Caco-2 (cell line): ENCODE measurements around the gene MCC. TPM values are rescaled to one million over a fixed set of nuclear protein-coding genes. Genes with fewer than 3 reads are reported as not detected.

Experiments used
- BruUV-seq: library from RNA; stranded (reverse); fragments of 400-500 nt; replicated peaks from 2 replicates; lab custom pipeline; 2021; lab: Mats Ljungman, UMichigan
- CTCF ChIA-PET: fragments of 300-600 bp; sonication (Branson Sonifier 250); formaldehyde crosslinking; loops from one replicate; lab custom pipeline; 2022; ENCODE audit warnings: antibody characterized with exemption; lab: Charles Lee
- POLR2A ChIA-PET: fragments of 300-600 bp; sonication (Branson Sonifier 250); formaldehyde crosslinking; loops from one replicate; lab custom pipeline; 2022; ENCODE audit warnings: antibody characterized with exemption; lab: Charles Lee
- DNase-seq, 2 experiments: peaks; one replicate each; pipeline versions ENCODE4 v3.0.0 to v3.0.0-alpha.2; 2020 to 2022
- H3K27me3 ChIP-seq: replicated peaks from 2 replicates; pipeline ENCODE4 v1.6.0; 2011; ENCODE audit warnings: low read length; ENCODE audit not compliant: control insufficient read depth, insufficient read depth
- H3K36me3 ChIP-seq: 2 replicates; pipeline ENCODE4 v1.5.1; 2011; ENCODE audit warnings: low read length; ENCODE audit not compliant: control insufficient read depth, insufficient read depth
- H3K4me1 ChIP-seq: fragments of 250-450 bp; sonication (Bioruptor Pico); 2 replicates; pipeline ENCODE4 v1.5.1; 2020; ENCODE audit warnings: mild to moderate bottlenecking
- H3K4me3 ChIP-seq: 2 replicates; pipeline ENCODE4 v1.5.1; 2011; ENCODE audit warnings: low read depth, mild to moderate bottlenecking, control low read depth, low read length
- H3K9me3 ChIP-seq: fragments of 250-450 bp; sonication (Bioruptor Pico); 2 replicates; pipeline ENCODE4 v1.5.1; 2020; ENCODE audit warnings: mild to moderate bottlenecking, moderate library complexity
- H3K27ac Mint-ChIP-seq: one replicate; pipeline ENCODE4 v1.8.0; 2022; ENCODE audit warnings: mixed read lengths; ENCODE audit not compliant: unreplicated experiment
- H3K27me3 Mint-ChIP-seq: one replicate; pipeline ENCODE4 v1.8.0; 2022; ENCODE audit warnings: mixed read lengths; ENCODE audit not compliant: insufficient read depth, unreplicated experiment
- H3K36me3 Mint-ChIP-seq: one replicate; pipeline ENCODE4 v1.8.0; 2022; ENCODE audit warnings: mild to moderate bottlenecking, mixed read lengths; ENCODE audit not compliant: insufficient read depth, unreplicated experiment
- H3K4me1 Mint-ChIP-seq: one replicate; pipeline ENCODE4 v1.8.0; 2022; ENCODE audit warnings: low read depth, mixed read lengths; ENCODE audit not compliant: unreplicated experiment
- H3K4me3 Mint-ChIP-seq: one replicate; pipeline ENCODE4 v1.8.0; 2022; ENCODE audit warnings: mild to moderate bottlenecking, moderate library complexity, mixed read lengths; ENCODE audit not compliant: unreplicated experiment
- H3K9me3 Mint-ChIP-seq: one replicate; pipeline ENCODE4 v1.8.0; 2022; ENCODE audit warnings: mixed read lengths; ENCODE audit not compliant: unreplicated experiment
- intact Hi-C: fragments of 100-400 bp; cut with micrococcal nuclease; formaldehyde crosslinking; loops from one replicate; pipeline ENCODE4 v1.10.0; 2022; ENCODE audit not compliant: unreplicated experiment
- total RNA-seq: library from RNA; stranded (reverse); gene quantifications from 2 replicates; pipeline ENCODE4 v1.2.3, GENCODE V29; 2022
- TF ChIP-seq, protein P1 (sequence below), 2 experiments: fragments of 200-600 bp in 1 of 2; IDR thresholded peaks; 1 replicate in 1 of 2; 2 replicates in 1 of 2; pipeline versions ENCODE4 v1.5.1 to v1.8.0; 2011 to 2022; ENCODE audit warnings: antibody characterized with exemption in 1 of 2, control low read depth in 1 of 2, inconsistent platforms in 1 of 2, low read depth in 1 of 2, low read length in 1 of 2, mild to moderate bottlenecking in 1 of 2, moderate library complexity in 1 of 2; ENCODE audit not compliant: insufficient read depth in 1 of 2, severe bottlenecking in 1 of 2, unreplicated experiment in 1 of 2

The MCC gene
- total RNA-seq, 1 experiment from 2014 or later = 0.09 TPM

DNA sequence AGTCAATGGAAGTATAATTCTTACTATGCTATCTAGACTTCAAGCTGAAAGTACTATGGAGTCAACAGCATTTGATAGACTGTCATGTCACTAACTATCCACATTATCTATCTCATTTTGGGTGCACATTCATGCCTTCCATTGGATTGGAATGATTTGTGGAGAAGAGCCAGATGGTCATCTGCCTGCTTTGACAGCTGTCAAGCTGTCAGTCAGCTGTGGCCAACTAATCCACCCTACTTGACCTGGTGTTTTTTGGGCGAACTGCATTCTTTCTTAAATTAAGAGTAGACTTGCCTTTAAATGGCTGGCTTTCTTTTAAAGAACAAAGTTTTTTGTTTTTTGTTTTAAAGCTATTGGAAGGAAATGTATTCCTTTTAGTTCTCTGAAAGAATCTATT, 360.2 kb downstream of the MCC start:
- no peak overlapping the region for H3K4me3 ChIP-seq
- H3K4me1 ChIP-seq = no peaks in the 10 kb centered on the region
- no peaks in the 10 kb centered on the region for H3K27me3 ChIP-seq
- no TSS peak for BruUV-seq
- TF ChIP-seq, protein P1, sequence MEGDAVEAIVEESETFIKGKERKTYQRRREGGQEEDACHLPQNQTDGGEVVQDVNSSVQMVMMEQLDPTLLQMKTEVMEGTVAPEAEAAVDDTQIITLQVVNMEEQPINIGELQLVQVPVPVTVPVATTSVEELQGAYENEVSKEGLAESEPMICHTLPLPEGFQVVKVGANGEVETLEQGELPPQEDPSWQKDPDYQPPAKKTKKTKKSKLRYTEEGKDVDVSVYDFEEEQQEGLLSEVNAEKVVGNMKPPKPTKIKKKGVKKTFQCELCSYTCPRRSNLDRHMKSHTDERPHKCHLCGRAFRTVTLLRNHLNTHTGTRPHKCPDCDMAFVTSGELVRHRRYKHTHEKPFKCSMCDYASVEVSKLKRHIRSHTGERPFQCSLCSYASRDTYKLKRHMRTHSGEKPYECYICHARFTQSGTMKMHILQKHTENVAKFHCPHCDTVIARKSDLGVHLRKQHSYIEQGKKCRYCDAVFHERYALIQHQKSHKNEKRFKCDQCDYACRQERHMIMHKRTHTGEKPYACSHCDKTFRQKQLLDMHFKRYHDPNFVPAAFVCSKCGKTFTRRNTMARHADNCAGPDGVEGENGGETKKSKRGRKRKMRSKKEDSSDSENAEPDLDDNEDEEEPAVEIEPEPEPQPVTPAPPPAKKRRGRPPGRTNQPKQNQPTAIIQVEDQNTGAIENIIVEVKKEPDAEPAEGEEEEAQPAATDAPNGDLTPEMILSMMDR (IDR thresholded peaks at IDR 0.05; ENCODE audit: insufficient read depth in 1 of 2, low read depth in 1 of 2, low read length in 1 of 2, severe bottlenecking in 1 of 2, unreplicated experiment in 1 of 2) = no peak
- Mint-ChIP-seq H3K27me3 (peaks cover 11% of the 10 kb centered on the region), H3K9me3 (no peaks in the 10 kb centered on the region), H3K4me3 (no peak overlapping the region), H3K4me1 (no peaks in the 10 kb centered on the region), H3K27ac (no peak overlapping the region), H3K36me3 (no peaks in the 10 kb centered on the region)
- H3K9me3 ChIP-seq = no peaks in the 10 kb centered on the region
- no peak for DNase-seq
- ChIA-PET CTCF (no interaction called here), POLR2A (no interaction called here)
- intact Hi-C loops = no loop called here
- H3K36me3 ChIP-seq = no peaks in the 10 kb centered on the region

DNA sequence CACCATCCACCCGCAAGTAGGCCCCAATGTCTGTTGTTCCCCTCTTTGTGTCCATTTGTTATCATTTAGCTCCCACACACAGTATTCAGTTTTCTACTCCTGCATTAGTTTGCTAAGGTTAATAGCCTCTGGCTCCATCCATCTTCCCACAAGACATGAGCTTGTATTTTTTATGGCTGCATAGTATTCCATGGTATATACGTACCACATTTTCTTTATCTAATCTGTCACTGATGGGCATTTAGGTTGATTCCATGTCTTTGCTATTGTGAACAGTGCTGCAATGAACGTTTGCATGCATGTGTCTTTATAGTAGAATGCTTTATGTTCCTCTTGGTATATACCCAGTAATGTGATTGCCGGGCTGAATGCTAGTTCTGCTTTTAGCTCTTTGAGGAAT, 361.2 kb downstream of the MCC start:
- H3K4me1 ChIP-seq = no peaks in the 10 kb centered on the region
- Mint-ChIP-seq H3K4me1 (no peaks in the 10 kb centered on the region), H3K36me3 (no peaks in the 10 kb centered on the region), H3K27me3 (peaks cover 11% of the 10 kb centered on the region), H3K9me3 (no peaks in the 10 kb centered on the region), H3K4me3 (no peak overlapping the region), H3K27ac (no peak overlapping the region)
- ChIA-PET POLR2A (no interaction called here), CTCF (no interaction called here)
- no peaks in the 10 kb centered on the region for H3K36me3 ChIP-seq
- no peak for DNase-seq
- intact Hi-C loops = no loop called here
- H3K27me3 ChIP-seq = no peaks in the 10 kb centered on the region
- TF ChIP-seq, protein P1 (IDR thresholded peaks at IDR 0.05; ENCODE audit: insufficient read depth in 1 of 2, low read depth in 1 of 2, low read length in 1 of 2, severe bottlenecking in 1 of 2, unreplicated experiment in 1 of 2) = no peak
- BruUV-seq = no TSS peak
- H3K9me3 ChIP-seq = no peaks in the 10 kb centered on the region
- no peak overlapping the region for H3K4me3 ChIP-seq

DNA sequence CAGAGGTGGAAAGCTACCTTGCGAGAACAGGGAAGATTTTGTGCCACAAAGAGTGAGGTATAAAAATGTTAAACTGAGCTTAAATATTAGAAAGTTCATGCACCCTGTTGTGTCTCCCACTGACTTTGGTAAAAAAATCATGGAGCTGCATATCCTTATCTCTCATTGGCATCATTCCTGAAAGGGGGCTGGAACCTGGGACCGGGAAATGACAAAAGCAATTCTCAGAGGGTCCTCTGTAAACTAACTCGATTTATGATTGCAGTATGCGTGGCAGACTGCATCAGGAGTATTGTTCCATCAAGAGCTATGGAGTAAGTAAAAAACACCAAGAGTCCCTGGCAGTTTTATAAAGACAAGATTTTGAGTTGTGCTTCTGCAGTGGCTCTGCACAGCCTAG, 362.9 kb downstream of the MCC start:
- TF ChIP-seq, protein P1 (IDR thresholded peaks at IDR 0.05; ENCODE audit: insufficient read depth in 1 of 2, low read depth in 1 of 2, low read length in 1 of 2, severe bottlenecking in 1 of 2, unreplicated experiment in 1 of 2) = no peak
- Mint-ChIP-seq H3K4me3 (no peak overlapping the region), H3K36me3 (no peaks in the 10 kb centered on the region), H3K27me3 (peaks cover 11% of the 10 kb centered on the region), H3K4me1 (no peaks in the 10 kb centered on the region), H3K27ac (no peak overlapping the region), H3K9me3 (no peaks in the 10 kb centered on the region)
- Histone ChIP-seq H3K4me3 (no peak overlapping the region), H3K27me3 (no peaks in the 10 kb centered on the region), H3K36me3 (no peaks in the 10 kb centered on the region), H3K9me3 (no peaks in the 10 kb centered on the region), H3K4me1 (no peaks in the 10 kb centered on the region)
- CTCF ChIA-PET = no interaction called here
- POLR2A ChIA-PET = no interaction called here
- BruUV-seq = no TSS peak
- no peak for DNase-seq
- intact Hi-C loops = no loop called here
